ENCODE data around the gene RTBDN. TPM values are rescaled to one million over a fixed set of nuclear protein-coding genes. Genes with fewer than 3 reads are reported as not detected.
A peak's percentile ranks its signal among the peaks of the same experiment; 100 is the strongest.

Gene RTBDN
- total RNA-seq, 1 donor from 2014 or later = not detected

DNA sequence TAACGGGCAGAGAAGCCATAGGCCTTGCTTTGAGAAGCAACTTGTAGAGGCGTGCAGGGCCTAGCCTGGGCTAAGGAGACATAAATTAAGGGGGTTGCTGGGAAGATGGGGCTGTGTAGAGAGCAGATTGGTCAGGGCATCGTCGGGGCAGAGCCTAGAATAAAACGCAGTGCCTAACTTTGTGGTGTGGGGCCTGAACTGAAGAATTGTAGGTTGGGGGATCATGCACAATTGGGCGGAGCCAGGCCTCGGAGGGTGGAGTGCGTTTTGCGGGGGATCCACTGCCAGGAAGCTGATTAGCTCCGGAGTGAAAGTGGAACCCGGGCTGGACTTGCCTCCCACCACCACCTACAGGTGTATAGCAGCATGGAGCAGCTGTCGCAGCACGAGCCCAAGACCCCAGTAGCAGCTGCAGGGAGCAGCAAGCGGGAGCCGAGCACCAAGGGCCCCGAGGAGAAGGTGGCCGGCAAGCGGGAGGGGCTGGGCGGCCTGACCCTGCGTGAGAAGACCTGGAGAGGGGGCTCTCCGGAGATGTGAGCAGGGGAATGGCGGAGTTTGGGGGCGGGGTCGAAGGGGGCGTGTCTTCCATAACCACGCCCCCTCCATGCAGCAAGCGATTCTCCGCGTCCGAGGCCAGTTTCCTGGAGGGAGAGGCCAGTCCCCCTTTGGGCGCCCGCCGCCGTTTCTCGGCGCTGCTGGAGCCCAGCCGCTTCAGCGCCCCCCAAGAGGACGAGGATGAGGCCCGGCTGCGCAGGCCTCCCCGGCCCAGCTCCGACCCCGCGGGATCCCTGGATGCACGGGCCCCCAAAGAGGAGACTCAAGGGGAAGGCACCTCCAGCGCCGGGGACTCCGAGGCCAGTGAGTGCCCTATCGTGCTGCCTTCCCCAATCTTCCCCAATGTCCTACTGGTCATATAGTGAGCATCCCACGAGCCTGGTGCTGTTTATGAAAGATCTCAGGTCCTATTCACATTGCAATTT lies 33.0 kb upstream of the RTBDN start:
- peaks cover 34% of the 10 kb centered on the region for H3K27me3 ChIP-seq (ENCODE audit: low read depth)
- TF ChIP-seq, protein P1, sequence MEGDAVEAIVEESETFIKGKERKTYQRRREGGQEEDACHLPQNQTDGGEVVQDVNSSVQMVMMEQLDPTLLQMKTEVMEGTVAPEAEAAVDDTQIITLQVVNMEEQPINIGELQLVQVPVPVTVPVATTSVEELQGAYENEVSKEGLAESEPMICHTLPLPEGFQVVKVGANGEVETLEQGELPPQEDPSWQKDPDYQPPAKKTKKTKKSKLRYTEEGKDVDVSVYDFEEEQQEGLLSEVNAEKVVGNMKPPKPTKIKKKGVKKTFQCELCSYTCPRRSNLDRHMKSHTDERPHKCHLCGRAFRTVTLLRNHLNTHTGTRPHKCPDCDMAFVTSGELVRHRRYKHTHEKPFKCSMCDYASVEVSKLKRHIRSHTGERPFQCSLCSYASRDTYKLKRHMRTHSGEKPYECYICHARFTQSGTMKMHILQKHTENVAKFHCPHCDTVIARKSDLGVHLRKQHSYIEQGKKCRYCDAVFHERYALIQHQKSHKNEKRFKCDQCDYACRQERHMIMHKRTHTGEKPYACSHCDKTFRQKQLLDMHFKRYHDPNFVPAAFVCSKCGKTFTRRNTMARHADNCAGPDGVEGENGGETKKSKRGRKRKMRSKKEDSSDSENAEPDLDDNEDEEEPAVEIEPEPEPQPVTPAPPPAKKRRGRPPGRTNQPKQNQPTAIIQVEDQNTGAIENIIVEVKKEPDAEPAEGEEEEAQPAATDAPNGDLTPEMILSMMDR (IDR thresholded peaks at IDR 0.05; ENCODE audit: borderline replicate concordance) = no peak
- peak overlapping the region; percentile 49 for H3K4me3 ChIP-seq
- H3K9me3 ChIP-seq (replicated peaks) = no peaks in the 10 kb centered on the region
- no peak for DNase-seq
- no peaks in the 10 kb centered on the region for H3K36me3 ChIP-seq
- intact Hi-C loops (cut with micrococcal nuclease) = no loop called here
- H3K27ac ChIP-seq (replicated peaks) = no peak overlapping the region
- peaks cover 9% of the 10 kb centered on the region for H3K4me1 ChIP-seq

DNA sequence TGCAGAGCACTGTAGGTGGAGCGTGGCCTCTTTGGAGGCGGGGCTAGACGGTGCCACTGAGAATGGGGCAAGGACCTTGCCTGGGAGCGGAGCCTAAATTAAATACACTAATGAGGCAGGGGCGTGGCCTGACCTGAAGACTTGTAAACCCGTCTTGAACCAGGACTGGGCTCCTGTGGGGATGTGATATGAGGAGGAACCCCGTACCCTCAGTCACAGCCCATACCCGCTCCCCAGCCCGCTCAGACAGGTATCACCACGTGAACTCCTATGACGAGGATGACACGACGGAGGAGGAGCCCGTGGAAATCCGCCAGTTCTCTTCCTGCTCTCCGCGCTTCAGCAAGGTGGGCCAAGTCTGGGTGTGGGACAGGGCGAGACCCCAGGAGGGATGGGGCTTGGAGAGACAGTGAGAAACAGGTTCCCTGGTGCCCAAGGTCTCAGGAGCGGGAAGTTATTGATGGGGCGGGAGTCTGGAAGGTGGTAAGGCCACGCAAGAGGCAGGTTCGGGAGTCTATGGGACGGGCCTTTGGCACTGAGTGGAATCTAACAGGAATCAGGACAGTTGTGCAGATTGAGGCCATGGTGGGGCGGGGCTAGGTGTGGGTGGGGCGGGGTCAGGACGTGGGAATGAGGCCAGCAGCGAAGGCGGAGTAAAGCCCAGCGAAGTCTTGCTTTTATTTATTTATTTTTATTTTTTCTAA lies 32.2 kb upstream of the RTBDN start:
- Histone ChIP-seq H3K27ac (replicated peaks) (no peak overlapping the region), H3K36me3 (no peaks in the 10 kb centered on the region), H3K27me3 (ENCODE audit: low read depth) (peaks cover 38% of the 10 kb centered on the region), H3K9me3 (replicated peaks) (no peaks in the 10 kb centered on the region), H3K4me1 (peaks cover 9% of the 10 kb centered on the region), H3K4me3 (no peak overlapping the region)
- no peak for DNase-seq
- intact Hi-C loops (cut with micrococcal nuclease) = no loop called here
- TF ChIP-seq, protein P1 (IDR thresholded peaks at IDR 0.05; ENCODE audit: borderline replicate concordance) = no peak

DNA sequence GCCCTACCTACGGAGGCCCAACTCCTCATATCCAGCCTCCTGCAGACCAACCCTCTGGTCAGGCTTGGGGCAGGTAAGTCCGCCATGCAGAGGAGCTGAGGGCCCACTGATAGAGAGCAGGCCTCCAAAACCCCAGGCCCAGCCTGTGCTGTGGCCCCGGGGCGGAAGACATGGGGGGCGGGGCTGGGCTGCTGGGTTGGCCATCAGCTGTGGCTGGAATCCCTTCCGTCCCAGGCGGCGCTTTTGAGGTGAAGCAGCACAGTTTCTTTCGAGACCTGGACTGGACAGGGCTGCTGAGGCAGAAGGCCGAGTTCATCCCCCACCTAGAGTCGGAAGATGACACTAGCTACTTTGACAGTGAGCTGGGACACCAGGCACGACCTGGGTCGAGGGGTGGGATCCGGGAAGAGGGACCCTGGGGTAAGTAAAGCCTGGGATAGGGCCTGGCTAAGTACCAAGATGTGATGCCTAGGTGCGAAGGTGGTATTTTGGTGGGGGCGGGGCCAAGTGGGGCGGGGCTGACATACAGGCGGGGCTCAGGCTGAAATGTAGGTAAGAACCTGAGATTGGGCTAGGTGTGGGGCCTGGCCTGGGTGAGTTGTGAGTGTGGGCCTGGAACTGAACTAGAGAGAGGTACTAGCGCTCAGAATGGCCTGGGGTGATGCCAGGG lies 31.5 kb upstream of the RTBDN start:
- Histone ChIP-seq H3K4me1 (peaks cover 9% of the 10 kb centered on the region), H3K9me3 (replicated peaks) (no peaks in the 10 kb centered on the region), H3K4me3 (no peak overlapping the region), H3K36me3 (no peaks in the 10 kb centered on the region), H3K27ac (replicated peaks) (no peak overlapping the region), H3K27me3 (ENCODE audit: low read depth) (peaks cover 38% of the 10 kb centered on the region)
- TF ChIP-seq, protein P1 (IDR thresholded peaks at IDR 0.05; ENCODE audit: borderline replicate concordance) = no peak
- intact Hi-C loops (cut with micrococcal nuclease) = no loop called here
- DNase-seq = no peak

DNA sequence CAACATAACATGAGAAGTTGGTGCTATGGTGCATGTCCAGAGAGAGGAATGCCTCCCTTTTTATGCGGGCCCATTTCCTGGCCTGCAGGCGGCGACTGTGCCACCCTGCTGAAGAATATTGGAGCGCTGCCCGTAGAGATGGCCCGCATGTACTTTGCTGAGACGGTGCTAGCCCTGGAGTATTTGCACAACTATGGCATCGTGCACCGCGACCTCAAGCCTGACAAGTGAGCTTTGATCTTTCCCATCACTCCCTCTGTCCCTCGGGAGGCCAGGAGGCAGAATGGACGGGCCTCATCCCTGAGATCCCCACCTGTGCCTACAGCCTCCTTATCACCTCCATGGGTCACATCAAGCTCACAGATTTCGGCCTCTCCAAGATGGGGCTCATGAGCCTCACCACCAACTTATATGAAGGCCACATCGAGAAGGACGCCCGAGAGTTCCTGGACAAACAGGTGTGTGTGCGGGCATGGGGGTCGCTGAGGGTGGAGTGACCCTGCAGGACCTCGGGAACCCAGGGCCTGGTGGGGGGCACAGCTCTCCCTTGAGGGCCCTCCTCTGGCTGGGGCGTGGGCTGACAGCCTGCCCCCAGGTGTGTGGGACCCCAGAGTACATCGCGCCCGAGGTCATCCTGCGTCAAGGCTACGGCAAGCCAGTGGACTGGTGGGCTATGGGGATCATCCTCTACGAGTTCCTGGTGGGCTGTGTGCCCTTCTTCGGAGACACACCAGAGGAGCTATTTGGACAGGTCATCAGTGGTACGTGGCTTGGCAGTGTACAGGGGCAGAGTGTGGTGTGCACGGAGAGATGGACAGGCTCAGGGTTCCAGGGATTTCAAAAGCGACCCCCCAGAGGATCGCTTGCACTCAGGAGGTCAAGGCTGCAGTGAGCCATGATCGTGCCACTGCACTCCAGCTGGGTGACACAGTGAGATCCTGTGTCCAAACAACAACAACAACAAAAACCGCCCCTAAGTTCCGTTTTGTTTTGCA lies 30.6 kb upstream of the RTBDN start:
- TF ChIP-seq, protein P1 (IDR thresholded peaks at IDR 0.05; ENCODE audit: borderline replicate concordance) = no peak
- H3K4me3 ChIP-seq = no peak overlapping the region
- no peak for DNase-seq
- no peaks in the 10 kb centered on the region for H3K9me3 ChIP-seq (replicated peaks)
- peaks cover 9% of the 10 kb centered on the region for H3K4me1 ChIP-seq
- H3K36me3 ChIP-seq = no peaks in the 10 kb centered on the region
- peaks cover 38% of the 10 kb centered on the region for H3K27me3 ChIP-seq (ENCODE audit: low read depth)
- intact Hi-C loops (cut with micrococcal nuclease) = no loop called here
- no peak overlapping the region for H3K27ac ChIP-seq (replicated peaks)
